A673 (cell line): ENCODE data around the gene FRMD1. TPM values are rescaled to one million over a fixed set of nuclear protein-coding genes. Genes with fewer than 3 reads are reported as not detected.

Experiments
- BruUV-seq: library from RNA; stranded (reverse); fragments of 400-500 nt; replicated peaks from 2 replicates; lab custom pipeline; 2021; lab: Mats Ljungman, UMichigan
- CTCF ChIA-PET: fragments of 300-600 bp; sonication (Branson Sonifier 250); formaldehyde crosslinking; loops from one replicate; lab custom pipeline; 2022; ENCODE audit warnings: antibody characterized with exemption; lab: Charles Lee
- POLR2A ChIA-PET: fragments of 300-600 bp; sonication (Branson Sonifier 250); formaldehyde crosslinking; loops from one replicate; lab custom pipeline; 2022; ENCODE audit warnings: antibody characterized with exemption; ENCODE audit not compliant: low non-redundant PET; lab: Charles Lee
- DNase-seq: peaks from one replicate; pipeline ENCODE4 v3.0.0-alpha.2; 2015; ENCODE audit warnings: low spot score
- H3K27ac ChIP-seq: fragments of 200-600 bp; sonication (generic); 2 replicates; pipeline ENCODE4 v1.5.1; 2016; ENCODE audit warnings: mixed run types, low read depth, mild to moderate bottlenecking, mixed read lengths, antibody characterized with exemption, low read length; ENCODE audit not compliant: poor library complexity, severe bottlenecking
- H3K27me3 ChIP-seq: fragments of 200-600 bp; sonication (generic); replicated peaks from 2 replicates; pipeline ENCODE4 v1.6.1; 2017; ENCODE audit warnings: mixed run types, low read depth, mild to moderate bottlenecking, mixed read lengths, antibody characterized with exemption, low read length; ENCODE audit not compliant: insufficient read depth, poor library complexity
- H3K36me3 ChIP-seq: fragments of 200-600 bp; sonication (generic); 2 replicates; pipeline ENCODE4 v1.6.1; 2016; ENCODE audit warnings: mixed run types, mild to moderate bottlenecking, mixed read lengths, antibody characterized with exemption, low read length; ENCODE audit not compliant: insufficient read depth, poor library complexity, severe bottlenecking
- H3K4me1 ChIP-seq: fragments of 200-600 bp; sonication (generic); 2 replicates; pipeline ENCODE4 v1.6.1; 2017; ENCODE audit warnings: mixed run types, mild to moderate bottlenecking, mixed read lengths, antibody characterized with exemption, low read length; ENCODE audit not compliant: insufficient read depth, poor library complexity, severe bottlenecking
- H3K4me3 ChIP-seq: fragments of 200-600 bp; sonication (generic); 2 replicates; pipeline ENCODE4 v1.5.1; 2016; ENCODE audit warnings: low read depth, mixed run types, mild to moderate bottlenecking, mixed read lengths, low read length; ENCODE audit not compliant: poor library complexity, severe bottlenecking
- H3K9me3 ChIP-seq: fragments of 200-600 bp; sonication (generic); 2 replicates; pipeline ENCODE4 v1.6.1; 2016; ENCODE audit warnings: mixed run types, low read depth, mild to moderate bottlenecking, mixed read lengths, antibody characterized with exemption, low read length; ENCODE audit not compliant: poor library complexity, severe bottlenecking
- CTCF ChIP-seq: fragments of 300-800, 200-600 bp; sonication (generic); conservative IDR thresholded peaks from 2 replicates; pipeline ENCODE4 v1.5.1; 2017; ENCODE audit warnings: low read depth, mild to moderate bottlenecking, antibody characterized with exemption, low read length, moderate library complexity, mixed read lengths
- EZH2 ChIP-seq: fragments of 200-600 bp; sonication (generic); IDR thresholded peaks from 2 replicates; pipeline ENCODE4 v1.6.1; 2017; ENCODE audit warnings: borderline replicate concordance, low read depth, mild to moderate bottlenecking, mixed read lengths, antibody characterized with exemption, low read length; ENCODE audit not compliant: poor library complexity, severe bottlenecking
- intact Hi-C: fragments of 100-400 bp; cut with micrococcal nuclease; formaldehyde crosslinking; loops from one replicate; pipeline ENCODE4 v1.10.0; 2022; ENCODE audit not compliant: unreplicated experiment
- total RNA-seq: library from RNA; stranded (reverse); gene quantifications from 2 replicates; pipeline ENCODE4 v1.2.3, GENCODE V29; 2021

Gene FRMD1
- total RNA-seq, 1 experiment from 2014 or later: not detected

GRCh38 chr6:168017629-168018028, 61.4 kb downstream of the FRMD1 start:
- CTCF ChIA-PET: no interaction called here
- intact Hi-C loops: no loop called here
- Histone ChIP-seq H3K4me3 (no peak overlapping the region), H3K36me3 (no peaks in the 10 kb centered on the region), H3K27me3 (no peaks in the 10 kb centered on the region), H3K4me1 (no peaks in the 10 kb centered on the region), H3K9me3 (no peaks in the 10 kb centered on the region), H3K27ac (no peak overlapping the region)
- TF ChIP-seq EZH2: no peak
- TF ChIP-seq CTCF: no peak
- no TSS peak for BruUV-seq
- POLR2A ChIA-PET: no interaction called here
- DNase-seq: no peak

GRCh38 chr6:168016721-168017525, 62.1 kb downstream of the FRMD1 start:
- ChIA-PET POLR2A (no interaction called here), CTCF (no interaction called here)
- TF ChIP-seq EZH2: no peak
- no peak for TF ChIP-seq CTCF
- H3K4me1 ChIP-seq: no peaks in the 10 kb centered on the region
- no TSS peak for BruUV-seq
- peaks cover 5% of the 10 kb centered on the region for H3K9me3 ChIP-seq
- intact Hi-C loops: no loop called here
- no peak overlapping the region for H3K27ac ChIP-seq
- DNase-seq: no peak
- H3K36me3 ChIP-seq: no peaks in the 10 kb centered on the region
- H3K4me3 ChIP-seq: no peak overlapping the region
- H3K27me3 ChIP-seq: no peaks in the 10 kb centered on the region

- ChIA-PET POLR2A (no interaction called here), CTCF (no interaction called here)
These were observed 62.8 kb downstream of the FRMD1 start for GRCh38 chr6:168016176-168016620.

More at GRCh38 chr6:168016176-168016620, 62.8 kb downstream of the FRMD1 start:
- no peaks in the 10 kb centered on the region for H3K27me3 ChIP-seq
- TF ChIP-seq CTCF: no peak
- TF ChIP-seq EZH2: no peak
- BruUV-seq: no TSS peak
- H3K9me3 ChIP-seq: peaks cover 12% of the 10 kb centered on the region
- DNase-seq: no peak
- no peaks in the 10 kb centered on the region for H3K36me3 ChIP-seq
- intact Hi-C loops: no loop called here
- no peaks in the 10 kb centered on the region for H3K4me1 ChIP-seq
- H3K27ac ChIP-seq: no peak overlapping the region
- H3K4me3 ChIP-seq: no peak overlapping the region
